Stomach (tissue), 4 donors: ENCODE results near the gene MMP14.

ENCODE experiments used
- EP300 ChIP-seq: sonication (generic); formaldehyde crosslinking; IDR thresholded peaks from one replicate; pipeline ENCODE4 v1.6.1; 2017; ENCODE audit warnings: antibody characterized with exemption
- TF ChIP-seq, protein P1 (sequence below), 7 experiments: fragments of 450-650 bp in 4 of 7; fragments of 200-600 bp in 3 of 7; sonication (generic) in 3 of 7; IDR thresholded peaks; one replicate each; pipeline ENCODE4 v1.5.1; 2016 to 2019; ENCODE audit warnings: antibody characterized with exemption in 7 of 7, control low read depth in 2 of 7, mild to moderate bottlenecking in 1 of 7

DNA sequence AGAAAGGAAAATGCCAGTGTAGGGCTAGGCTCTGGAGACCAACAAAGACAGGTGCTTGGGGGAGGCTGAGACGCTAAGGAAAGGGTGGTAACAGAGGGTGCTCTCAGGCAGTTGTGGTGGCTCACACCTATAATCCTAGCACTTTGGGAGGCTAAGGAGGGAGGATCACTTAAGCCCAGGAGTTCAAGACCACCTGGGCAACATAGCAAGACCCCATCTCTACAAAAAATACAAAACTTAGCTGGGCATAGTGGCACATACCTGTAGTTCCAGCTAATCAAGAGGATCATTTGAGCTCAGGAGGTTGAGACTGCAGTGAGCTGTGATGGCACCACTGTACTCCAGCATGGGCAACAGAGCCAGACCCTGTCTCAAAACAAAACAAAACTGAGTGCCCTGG, 59.0 kb downstream of the MMP14 start:
- TF ChIP-seq EP300 = no peak
- TF ChIP-seq, protein P1, sequence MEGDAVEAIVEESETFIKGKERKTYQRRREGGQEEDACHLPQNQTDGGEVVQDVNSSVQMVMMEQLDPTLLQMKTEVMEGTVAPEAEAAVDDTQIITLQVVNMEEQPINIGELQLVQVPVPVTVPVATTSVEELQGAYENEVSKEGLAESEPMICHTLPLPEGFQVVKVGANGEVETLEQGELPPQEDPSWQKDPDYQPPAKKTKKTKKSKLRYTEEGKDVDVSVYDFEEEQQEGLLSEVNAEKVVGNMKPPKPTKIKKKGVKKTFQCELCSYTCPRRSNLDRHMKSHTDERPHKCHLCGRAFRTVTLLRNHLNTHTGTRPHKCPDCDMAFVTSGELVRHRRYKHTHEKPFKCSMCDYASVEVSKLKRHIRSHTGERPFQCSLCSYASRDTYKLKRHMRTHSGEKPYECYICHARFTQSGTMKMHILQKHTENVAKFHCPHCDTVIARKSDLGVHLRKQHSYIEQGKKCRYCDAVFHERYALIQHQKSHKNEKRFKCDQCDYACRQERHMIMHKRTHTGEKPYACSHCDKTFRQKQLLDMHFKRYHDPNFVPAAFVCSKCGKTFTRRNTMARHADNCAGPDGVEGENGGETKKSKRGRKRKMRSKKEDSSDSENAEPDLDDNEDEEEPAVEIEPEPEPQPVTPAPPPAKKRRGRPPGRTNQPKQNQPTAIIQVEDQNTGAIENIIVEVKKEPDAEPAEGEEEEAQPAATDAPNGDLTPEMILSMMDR (IDR thresholded peaks at IDR 0.05) = no peak
